ENCODE data around the gene ZFAND3.
"Not testable (repeated sequence)": the region's sequence is repeated elsewhere in the genome, so short reads cannot be mapped to it uniquely, and the experiment has no call there.

The ZFAND3 gene

DNA sequence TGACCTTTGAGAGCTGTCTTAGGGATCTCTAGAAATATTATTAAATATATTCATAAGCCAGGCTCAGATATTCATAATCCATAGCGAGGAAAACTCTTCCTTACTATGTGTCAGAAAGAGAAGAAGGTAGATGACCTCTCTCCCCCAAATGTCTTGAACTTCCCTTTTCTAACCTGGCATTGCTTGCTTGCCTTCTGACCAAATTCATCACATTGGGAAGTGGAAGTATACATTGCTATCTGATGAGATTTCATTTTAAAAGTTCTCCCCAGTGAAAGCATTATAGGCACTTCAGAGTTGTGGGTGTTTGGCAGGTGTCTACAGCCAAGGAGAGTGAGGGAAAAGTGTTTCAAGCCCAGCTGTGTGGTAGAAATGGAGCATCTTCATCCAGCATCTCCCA, 197.3 kb downstream of the ZFAND3 start:
- no peak for DNase-seq

DNA sequence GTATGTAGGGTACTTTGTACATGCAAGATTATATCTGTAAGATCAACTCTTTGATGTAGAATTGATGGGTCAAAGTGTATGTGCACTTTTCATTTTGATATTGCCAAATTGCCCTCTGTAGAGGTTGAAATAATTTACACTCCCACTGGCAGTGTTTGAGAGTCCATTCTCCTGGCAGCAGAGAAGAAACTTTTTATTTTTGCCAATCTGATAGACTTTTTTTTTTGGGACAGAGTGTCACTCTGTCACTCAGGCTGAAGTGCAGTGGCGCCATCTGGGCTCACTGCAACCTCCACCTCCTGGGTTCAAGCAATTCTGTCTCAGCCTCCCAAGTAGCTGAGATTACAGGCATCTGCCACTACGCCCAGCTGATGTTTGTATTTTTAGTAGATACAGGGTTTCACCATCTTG, 199.2 kb downstream of the ZFAND3 start:
- DNase-seq = no peak

DNA sequence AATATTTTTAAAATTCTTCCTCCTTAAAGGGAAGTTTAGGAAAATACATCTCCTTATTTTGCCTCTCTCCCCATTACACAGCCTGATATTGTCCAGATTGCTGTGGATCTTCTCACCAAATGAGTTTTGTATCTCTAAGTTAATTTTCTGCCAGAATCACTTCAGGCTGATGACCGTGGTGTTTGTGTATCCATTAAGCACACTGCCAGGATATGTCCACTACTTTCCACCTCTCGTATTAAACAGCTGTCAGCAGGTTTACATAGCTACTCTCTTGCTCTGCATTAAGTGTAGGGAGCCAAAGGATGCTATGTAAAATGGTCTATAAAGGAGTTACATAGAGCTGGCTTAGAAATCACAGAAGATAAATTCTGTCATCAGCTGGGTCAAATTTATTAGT, 201.1 kb downstream of the ZFAND3 start:
- no peak for DNase-seq

DNA sequence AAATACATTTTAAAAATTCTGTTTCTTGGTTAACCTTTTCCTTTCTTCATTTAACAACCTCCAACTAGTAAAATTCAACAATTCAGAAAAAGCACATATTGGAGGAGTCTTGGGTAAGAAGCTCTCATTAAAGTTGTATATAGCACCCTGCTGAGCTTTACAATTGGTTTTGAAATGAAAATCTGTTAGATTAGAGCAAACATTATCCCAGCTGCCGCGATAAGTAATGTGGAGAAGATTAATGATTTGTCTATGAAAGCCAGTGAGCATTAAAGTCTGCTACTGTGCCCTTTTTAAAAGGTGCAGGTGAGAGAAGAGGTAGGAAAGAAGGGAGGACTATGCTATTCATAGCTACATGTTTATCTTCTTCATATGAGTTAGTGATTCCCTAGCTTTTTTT, 201.5 kb downstream of the ZFAND3 start:
- DNase-seq = no peak

DNA sequence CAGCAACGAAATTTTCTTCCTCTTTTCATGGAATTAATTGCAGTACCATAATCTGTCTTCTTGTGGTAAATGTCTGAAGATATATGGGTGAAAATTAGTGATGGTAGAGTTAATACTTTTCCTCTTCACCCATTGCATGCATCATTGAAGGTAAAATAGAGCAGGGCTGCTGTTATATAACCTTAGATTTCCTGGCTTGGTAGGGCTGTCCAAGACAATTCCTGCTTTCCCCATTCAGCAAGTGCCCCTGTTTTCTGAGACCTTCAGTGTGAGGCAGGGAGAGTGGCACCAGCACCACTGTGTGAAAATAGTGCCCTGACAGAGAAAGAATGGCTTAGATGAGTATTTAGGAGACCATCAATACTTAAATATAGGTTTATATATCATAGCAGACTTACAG, 202.0 kb downstream of the ZFAND3 start:
- DNase-seq = no peak

DNA sequence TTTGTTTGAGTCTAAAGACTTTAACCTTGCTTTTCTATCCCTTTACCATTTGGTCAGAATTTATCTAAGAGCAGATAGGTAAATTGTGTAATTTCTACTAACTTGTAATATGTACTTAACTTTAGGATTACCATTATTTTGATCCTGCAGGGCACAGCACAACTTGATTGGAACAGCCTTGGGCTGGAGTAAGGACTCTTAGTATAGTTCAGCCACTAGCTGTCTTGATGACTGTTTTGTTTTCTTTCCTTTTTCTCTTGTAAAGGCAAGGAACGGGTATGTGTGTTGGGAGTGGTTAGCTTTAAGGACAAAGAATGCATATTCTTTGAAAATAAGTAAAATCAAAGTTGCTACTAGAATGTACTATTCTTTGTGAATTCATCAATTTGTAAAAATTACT, 203.2 kb downstream of the ZFAND3 start:
- no peak for DNase-seq

DNA sequence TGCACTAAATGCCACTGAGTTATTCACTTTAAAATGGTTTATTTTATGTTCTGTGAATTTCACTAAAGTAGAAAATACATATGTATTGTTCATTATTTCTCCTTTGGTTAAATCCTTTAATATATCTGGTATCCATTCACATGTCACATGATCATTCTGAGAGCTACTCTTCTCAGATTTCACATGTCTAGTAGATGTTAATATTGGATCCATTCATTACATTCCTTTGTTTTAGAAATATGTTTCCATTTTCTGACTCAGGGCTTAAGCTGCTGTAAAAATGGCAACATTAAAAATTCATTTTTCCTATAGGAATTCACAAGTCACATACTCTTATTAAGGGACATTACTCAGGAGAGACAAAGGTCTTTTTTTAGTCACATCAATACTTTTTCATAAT, 205.4 kb downstream of the ZFAND3 start:
- DNase-seq = no peak

DNA sequence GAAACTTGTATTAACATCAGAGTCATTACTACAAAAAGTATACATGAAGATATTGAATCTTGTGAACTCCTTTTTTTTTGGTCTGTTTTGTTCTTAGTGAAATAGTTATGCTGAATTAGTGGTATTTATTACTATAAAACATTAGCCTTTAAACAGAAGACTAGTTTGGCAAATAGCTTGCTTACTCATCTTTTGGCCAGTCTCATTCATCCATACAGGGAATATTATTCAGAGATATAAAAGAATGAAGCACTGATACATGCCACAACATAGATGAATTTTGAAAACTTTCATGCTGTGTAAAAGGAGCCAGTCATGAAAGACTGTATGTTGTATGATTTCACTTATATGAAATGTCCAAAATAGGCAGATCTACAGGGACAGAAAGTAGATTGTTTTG, 205.9 kb downstream of the ZFAND3 start:
- no peak for DNase-seq

DNA sequence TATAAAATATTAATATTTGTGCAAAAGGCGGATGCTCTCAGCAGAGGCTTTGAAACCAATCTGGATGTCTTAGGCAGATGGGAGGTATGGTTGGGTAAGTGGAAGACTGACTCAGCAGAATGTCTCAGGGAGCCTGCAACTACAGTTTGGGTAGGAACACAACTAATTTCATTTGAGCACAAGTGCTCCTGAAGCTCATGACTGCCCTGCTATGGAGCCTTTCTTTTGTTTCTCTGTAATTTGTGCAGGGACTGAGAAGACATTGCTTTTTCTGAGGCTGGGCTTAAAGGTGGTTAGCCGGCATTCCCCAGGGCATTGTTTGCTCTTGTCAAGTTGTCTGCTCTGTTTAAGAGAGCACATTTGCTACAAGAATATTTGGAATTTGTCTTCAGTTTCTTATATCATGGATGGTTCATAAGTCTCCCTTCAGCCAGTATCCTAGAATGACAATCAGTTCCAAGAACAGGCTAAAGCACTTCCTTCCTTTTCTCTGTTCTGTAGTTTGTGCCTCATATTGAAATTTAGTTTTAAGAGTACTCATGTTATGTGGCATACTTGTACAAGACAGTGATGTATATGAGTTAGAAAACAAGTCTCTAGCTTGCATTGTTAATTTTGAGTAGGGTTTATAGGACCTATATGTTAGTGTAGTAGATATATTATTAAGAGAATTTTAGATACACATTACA, 208.3 kb downstream of the ZFAND3 start:
- no peak for DNase-seq

DNA sequence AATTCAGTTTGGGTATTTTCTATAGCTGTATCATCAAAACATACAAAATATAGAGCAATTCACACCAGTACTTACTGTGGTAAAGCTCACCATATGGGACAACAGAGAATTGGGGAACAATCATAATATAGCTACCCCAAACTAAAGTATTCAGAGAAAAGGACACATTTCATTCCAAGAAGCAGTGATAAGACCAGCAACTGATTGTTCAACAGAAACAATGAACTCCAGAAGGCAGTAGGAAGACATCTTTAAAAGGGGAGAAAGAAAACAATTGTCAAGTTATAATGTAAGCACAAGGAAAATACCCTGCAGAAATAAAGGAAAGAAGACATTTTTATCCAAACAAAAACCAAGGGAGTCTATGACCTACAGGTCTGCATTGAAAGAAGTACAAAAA, 210.9 kb downstream of the ZFAND3 start:
- DNase-seq = no peak

DNA sequence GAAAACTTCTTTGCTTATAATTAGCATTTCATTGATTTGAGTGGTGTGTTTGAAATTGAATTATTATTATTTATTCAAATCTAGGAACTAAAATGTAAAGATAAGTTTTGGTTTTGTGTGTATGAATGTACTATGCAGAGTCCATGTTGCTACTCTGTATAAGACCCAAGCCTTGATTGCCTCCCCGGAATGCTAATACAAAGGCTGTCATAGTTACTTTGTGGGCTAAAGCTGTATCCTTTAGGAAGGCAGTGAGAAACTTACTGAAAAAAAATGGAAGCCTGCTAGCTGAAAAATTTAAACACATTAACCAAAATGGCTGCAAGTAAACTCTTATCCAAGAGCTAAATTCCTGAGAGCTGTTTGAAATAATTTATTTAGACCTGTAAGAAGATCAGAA, 213.3 kb downstream of the ZFAND3 start:
- DNase-seq = no peak

DNA sequence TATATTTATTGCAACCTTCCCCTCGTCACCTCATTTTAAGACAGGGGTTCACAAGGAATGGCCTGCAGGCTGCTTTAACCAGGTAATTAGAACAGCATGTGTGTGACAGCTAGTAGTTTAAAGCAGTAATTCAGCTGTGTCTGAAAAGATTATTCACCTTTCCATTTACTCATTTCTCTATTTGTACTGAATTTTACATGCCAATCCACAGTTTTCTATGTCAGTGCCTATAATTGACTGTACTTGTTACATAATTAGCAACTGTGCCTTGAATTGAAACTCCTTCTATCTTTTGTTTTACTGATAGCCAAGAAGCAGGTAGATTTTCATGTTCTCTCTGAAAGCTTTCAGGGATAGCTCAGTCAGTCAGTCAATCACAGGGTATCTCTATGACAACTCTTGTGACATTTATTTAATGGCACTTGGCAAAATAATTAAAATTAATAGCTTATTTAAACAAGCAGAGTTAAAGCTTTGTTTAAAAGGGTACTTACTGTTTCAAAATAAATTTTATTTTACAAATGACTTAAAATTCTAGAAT, 214.0 kb downstream of the ZFAND3 start:
- no peak for DNase-seq

DNA sequence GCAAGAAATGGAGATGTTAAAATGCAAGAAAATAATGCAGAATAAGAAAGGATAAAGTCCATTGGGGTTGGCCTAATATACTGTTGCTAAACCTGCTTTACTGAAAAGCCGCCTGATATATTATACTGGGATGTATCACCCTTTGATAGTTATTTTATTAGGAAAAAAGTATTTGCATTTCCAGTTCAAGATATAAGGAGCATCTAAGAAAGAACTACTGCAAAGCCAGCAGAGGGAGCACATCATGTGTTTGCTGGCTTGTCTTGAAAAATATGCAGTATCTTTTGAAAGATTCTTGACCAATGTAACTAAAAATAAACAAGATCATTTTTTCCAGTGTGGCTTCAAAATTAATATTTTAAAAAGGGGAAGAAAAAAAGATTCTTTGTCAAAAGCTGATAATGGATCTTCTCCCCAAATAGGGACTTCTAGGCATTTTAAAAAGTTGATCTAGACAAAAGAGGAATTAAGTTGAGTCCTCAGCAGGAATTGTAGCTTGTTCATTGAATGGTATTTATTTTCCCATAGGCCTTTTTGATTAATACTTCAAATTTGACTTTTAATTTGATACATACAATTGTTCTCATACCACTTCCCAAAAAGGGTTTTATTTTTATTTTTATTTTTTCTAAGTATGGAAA, 214.9 kb downstream of the ZFAND3 start:
- DNase-seq = no peak

DNA sequence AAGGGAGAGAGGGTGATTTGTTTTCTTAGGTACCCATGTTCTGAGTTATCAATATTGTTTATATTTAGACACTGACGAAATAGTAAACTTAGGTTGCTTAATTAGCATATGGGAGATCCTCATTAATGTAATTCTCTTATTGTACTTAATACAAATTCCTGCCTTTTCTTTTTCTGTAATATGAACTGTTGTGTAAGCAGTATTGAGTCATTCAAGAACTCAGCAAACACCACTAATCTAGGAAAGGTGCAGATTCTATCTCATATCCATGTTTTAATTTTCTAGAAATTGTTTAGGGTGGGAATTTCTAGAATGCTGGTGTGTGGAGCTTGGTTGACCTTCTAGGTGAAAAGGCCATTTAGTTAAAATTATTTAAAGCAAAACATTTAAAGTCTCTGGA, 216.0 kb downstream of the ZFAND3 start:
- DNase-seq = no peak

DNA sequence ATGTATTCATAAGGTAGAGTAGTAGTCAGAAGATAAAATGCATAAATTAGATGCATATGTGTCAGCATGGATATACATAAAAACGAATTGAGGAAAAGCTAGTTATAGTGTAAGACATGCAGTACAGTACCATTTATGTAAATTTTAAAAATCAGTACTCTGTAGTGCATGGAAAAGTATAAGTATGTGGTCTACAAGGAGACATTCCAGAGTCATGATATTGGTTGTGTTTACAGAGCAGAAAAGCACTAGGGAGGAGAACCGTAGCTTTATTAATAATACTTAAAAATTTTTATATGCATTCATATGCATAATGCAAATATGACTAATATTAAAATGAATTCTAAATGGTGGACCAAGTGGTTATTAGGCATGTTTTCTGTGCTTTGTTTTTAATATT, 220.0 kb downstream of the ZFAND3 start:
- DNase-seq = no peak

DNA sequence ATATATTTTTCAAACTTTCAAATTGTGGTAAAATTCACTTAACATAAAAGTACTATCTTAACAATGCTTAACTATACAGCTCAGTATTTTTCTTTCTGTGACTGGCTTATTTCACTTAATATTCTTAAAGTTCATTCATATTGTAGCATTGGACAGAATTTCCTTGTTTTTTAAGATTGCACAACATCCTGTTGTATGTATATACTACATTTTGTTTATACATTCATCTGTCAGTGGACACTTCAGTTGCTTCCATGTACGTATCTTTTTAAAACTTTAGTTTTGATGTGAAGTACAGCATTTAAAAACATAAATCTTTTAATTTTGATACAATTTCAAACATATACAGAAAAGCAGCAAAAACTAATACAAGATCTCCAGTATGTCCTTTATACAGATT, 220.7 kb downstream of the ZFAND3 start:
- no peak for DNase-seq

DNA sequence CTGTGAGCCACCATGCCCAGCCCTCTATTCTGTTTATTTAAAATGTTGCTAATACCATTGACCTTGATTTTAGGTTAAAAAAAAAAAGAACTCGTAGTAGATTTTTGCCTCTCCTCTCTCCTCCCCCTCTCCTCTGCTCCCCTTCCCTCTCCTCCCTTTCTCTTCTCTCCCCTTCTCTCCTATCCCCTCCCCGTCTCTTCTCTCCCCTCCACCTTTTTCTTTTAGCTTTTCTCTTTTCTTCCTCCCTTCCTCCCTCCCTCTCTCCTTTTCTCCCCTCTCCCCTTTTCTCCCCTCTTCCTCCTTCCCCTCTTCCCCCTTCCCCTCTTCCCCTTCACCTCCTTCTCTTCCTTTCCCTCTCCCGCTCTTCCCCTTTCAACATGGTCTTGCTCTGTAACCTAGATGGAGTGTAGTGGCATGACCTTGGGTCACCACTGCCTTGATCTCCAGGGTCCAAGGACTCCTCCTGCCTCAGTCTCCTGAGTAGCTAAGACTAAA, 223.8 kb downstream of the ZFAND3 start:
- DNase-seq = no peak

DNA sequence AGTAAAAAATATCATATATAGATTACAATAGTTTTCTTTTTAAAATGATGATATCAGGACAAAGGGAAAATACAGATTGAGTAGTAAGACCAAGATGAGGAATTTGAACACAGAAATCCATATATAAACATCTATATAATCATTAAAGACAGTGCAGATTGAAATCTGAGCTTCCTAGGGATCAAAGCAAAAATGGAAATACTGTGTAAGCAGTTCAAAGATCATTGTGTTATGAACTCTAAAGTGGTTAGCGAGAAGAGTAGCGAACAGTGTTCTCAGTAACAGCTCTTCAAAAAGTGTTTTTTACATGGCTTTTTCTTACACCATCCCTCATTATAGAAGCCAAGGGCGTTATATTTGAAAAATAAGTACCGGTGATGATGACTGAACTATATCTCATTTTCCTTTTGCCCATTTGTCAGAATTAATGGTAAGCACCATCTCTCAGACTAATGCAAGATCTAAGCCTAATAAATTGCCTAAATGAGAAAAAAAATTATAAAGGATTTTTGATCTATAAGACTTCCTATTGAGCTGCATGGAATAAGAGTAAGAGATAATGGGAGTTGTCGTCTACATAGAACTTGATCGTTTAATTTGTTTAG, 226.3 kb downstream of the ZFAND3 start:
- no peak for DNase-seq

DNA sequence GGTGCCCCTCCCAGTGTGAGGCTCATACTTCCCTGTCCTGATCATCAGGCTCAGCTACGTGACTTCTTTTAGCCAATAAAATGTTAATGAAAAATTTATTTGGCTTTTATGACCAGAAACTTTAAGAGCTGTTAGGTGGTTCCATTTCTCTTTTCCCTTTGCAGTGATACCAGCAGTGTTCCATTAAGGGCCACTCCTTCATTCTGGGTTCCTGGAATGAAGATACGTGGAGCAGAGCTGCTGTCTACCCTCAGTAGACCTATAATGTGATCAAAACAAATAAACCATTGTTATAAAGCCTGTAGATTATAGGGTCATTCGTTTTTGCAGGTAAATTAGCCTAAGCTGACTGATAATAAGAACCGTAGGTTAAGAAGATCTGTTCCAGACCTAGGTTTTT, 228.0 kb downstream of the ZFAND3 start:
- no peak for DNase-seq

DNA sequence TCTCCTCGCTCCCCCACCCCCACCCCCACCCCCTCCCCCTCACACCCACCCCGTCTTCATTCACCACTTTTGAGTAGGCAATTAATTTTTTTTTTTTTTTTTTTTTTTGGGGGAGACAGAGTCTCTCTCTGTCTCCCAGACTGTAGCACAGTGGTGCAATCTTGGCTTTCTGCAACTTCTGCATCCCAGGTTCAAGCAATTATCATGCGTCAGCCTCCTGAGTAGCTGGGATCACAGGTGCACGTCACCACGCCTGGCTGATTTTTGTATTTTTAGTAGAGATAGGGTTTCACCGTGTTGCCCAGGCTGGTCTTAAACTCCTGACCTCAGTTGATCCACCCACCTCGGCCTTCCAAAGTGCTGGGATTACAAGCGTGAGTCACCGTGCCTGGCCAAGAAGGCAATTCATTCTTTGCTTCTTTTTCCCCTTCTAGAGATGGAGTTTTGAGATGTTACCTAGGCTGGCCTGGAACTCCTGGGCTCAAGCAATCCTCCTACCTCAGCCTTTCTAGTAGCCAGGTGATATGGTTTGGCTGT, 230.4 kb downstream of the ZFAND3 start:
- DNase-seq = not testable (repeated sequence)

DNA sequence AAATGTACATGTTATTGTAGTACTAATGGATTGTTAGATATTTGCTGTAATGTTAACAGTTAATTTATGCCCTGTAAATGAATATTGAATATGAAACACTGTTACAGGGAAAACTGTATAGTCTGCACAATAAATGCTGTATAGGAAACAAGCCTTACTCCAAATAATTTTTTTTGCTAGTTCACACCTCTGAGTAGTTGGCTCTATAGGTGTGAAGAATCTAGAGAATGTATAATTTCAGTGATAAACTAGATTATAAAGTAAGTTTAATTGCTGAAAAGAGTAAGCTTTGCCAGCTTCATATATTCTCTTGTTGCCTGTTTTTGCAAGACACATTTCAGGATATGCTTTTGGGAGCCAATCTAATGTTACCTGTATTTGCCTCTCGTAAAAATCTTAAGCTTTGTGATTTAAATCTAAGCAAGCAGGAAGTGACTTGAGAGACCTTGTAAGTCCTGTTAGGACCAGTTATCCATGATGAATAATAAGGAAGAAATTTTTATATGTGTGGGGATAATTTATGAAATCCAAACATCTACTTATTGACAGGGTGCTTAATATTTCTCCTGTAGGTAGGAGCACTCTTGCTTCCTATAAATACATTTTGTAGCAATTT, 232.4 kb downstream of the ZFAND3 start:
- DNase-seq = no peak

DNA sequence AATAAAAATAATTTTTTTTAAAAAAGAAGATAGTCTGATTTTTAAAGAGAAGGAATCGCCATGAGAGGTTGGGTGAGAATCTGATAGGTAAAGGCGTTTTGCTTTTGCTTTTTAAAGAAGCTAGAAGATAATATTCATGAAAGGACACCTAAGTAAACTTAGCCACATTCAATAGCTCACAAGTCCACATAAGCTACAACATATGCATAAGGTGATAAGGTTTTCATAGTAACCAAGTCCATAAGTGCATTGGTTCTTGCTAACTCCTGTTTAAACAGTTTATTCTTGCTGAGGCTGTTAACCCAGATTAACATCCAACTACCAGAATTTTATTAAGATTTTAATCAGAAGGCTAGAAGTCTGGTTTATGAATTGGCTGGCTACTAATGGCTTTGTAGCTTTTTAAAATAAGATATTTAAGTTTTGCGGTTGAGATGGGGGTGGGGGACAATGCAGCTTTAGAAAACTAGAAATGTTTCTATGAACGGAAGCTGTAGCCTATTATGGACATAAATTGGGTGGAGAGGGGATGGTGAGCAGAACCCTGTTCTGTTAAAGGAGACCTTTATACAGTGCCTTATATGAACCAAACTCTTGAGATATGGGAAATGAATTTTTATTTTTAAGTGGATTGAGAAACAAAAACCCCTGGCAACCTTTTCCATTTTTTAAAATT, 235.1 kb downstream of the ZFAND3 start:
- DNase-seq = no peak

DNA sequence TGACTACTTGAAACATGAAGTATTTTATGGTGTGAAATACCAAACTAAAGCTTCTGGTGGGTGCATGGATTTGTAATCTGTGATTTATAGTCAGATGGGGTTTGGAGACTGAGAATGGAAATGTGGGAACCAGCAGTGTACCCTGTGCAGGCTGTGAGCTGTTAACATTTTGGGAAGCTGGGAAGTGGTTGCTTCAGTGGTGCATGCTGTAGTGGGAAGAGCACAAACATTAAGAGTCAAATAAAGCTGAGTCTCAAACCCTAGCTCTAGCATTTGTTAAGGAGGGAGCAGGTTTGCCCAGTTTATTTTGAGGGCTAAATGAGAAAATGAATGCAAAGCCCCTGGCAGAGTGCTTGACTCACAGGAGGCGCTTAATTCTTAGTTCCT, 235.7 kb downstream of the ZFAND3 start:
- DNase-seq = no peak
